Osteoblast (primary cell): Measurements from ENCODE around the gene SLC39A5. TPM values are rescaled to one million over a fixed set of nuclear protein-coding genes. Genes with fewer than 3 reads are reported as not detected.
A peak's percentile ranks its signal among the peaks of the same experiment; 100 is the strongest.

Experiments
- DNase-seq: peaks from one replicate; pipeline ENCODE4 v3.0.0; 2011; ENCODE audit warnings: low spot score, mixed read lengths; ENCODE audit not compliant: insufficient read length; ENCODE audit errors: missing footprints
- H2AFZ ChIP-seq: 2 replicates; pipeline ENCODE4 v1.6.0; 2011; ENCODE audit warnings: mild to moderate bottlenecking, low read length
- H3K27ac ChIP-seq: 2 replicates; pipeline ENCODE4 v1.5.1; 2011; ENCODE audit warnings: mild to moderate bottlenecking, low read depth, low read length, moderate library complexity
- H3K27me3 ChIP-seq: 2 replicates; pipeline ENCODE4 v1.6.0; 2012; ENCODE audit warnings: mild to moderate bottlenecking, control low read depth, inconsistent platforms, low read length, moderate library complexity; ENCODE audit not compliant: insufficient read depth
- H3K36me3 ChIP-seq: 2 replicates; pipeline ENCODE4 v1.5.1; 2011; ENCODE audit warnings: mild to moderate bottlenecking, low read length, control low read depth, moderate library complexity; ENCODE audit not compliant: insufficient read depth
- H3K4me1 ChIP-seq: 2 replicates; pipeline ENCODE4 v1.5.1; 2011; ENCODE audit warnings: mild to moderate bottlenecking, low read length, control low read depth, moderate library complexity; ENCODE audit not compliant: insufficient read depth
- H3K4me2 ChIP-seq: 2 replicates; pipeline ENCODE4 v1.6.0; 2011; ENCODE audit warnings: mild to moderate bottlenecking, low read length; ENCODE audit not compliant: insufficient read depth
- H3K4me3 ChIP-seq: fragments of 200-600 bp; sonication (generic); 3 replicates; pipeline ENCODE4 v1.5.1; 2012; ENCODE audit warnings: mild to moderate bottlenecking, low read length, inconsistent platforms; ENCODE audit not compliant: insufficient read depth
- H3K79me2 ChIP-seq: 2 replicates; pipeline ENCODE4 v1.6.0; 2012; ENCODE audit warnings: mild to moderate bottlenecking, low read length, control low read depth, inconsistent platforms; ENCODE audit not compliant: insufficient read depth
- H3K9me3 ChIP-seq: 2 replicates; pipeline ENCODE4 v1.5.1; 2011; ENCODE audit warnings: low read depth, low read length, control low read depth
- H4K20me1 ChIP-seq: 2 replicates; pipeline ENCODE4 v1.6.0; 2012; ENCODE audit warnings: mild to moderate bottlenecking, low read length, control low read depth; ENCODE audit not compliant: insufficient read depth
- total RNA-seq: library from RNA; depleted of rRNA; stranded (reverse); fragments of >200 nt; gene quantifications from 2 replicates; pipeline ENCODE4 v1.2.3, GENCODE V29; 2012
- TF ChIP-seq, protein P1 (sequence below): IDR thresholded peaks from 2 replicates; pipeline ENCODE4 v1.5.1; 2011; ENCODE audit warnings: mild to moderate bottlenecking, low read depth, low read length, moderate library complexity; ENCODE audit errors: extremely low read depth

Gene SLC39A5
- total RNA-seq, 1 donor, result not detected

DNA sequence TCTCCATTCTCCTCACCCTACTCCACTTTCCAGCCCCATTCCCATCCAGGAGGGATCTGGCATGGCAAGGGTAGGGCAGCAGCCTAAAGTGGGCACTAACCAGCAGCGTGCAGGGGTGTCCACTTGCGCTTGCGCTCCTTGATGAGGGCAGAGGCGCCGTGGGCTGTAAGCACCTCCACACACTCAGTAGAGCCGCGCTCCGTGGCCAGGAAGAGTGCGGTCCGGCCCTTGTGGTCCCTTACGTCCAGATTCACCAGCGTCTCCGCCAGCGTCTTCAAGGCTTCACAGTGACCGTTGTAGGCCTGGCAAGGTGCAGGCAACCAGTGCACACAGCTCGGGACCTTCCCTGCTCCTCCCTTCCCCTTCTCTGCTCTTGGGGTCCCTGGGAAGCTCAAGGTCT, 18.1 kb downstream of the SLC39A5 start:
- peaks cover 46% of the 10 kb centered on the region for H4K20me1 ChIP-seq
- DNase-seq, result no peak
- TF ChIP-seq, protein P1, sequence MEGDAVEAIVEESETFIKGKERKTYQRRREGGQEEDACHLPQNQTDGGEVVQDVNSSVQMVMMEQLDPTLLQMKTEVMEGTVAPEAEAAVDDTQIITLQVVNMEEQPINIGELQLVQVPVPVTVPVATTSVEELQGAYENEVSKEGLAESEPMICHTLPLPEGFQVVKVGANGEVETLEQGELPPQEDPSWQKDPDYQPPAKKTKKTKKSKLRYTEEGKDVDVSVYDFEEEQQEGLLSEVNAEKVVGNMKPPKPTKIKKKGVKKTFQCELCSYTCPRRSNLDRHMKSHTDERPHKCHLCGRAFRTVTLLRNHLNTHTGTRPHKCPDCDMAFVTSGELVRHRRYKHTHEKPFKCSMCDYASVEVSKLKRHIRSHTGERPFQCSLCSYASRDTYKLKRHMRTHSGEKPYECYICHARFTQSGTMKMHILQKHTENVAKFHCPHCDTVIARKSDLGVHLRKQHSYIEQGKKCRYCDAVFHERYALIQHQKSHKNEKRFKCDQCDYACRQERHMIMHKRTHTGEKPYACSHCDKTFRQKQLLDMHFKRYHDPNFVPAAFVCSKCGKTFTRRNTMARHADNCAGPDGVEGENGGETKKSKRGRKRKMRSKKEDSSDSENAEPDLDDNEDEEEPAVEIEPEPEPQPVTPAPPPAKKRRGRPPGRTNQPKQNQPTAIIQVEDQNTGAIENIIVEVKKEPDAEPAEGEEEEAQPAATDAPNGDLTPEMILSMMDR, result no peak
- H3K9me3 ChIP-seq, result no peaks in the 10 kb centered on the region
- H3K27ac ChIP-seq, result no peak overlapping the region
- H3K27me3 ChIP-seq, result no peaks in the 10 kb centered on the region
- H3K79me2 ChIP-seq, result peaks cover 26% of the 10 kb centered on the region
- H3K4me1 ChIP-seq, result peaks cover 7% of the 10 kb centered on the region
- H3K4me2 ChIP-seq, result no peak overlapping the region
- no peak overlapping the region for H2AFZ ChIP-seq
- H3K4me3 ChIP-seq, result no peak overlapping the region
- peaks cover 90% of the 10 kb centered on the region for H3K36me3 ChIP-seq

DNA sequence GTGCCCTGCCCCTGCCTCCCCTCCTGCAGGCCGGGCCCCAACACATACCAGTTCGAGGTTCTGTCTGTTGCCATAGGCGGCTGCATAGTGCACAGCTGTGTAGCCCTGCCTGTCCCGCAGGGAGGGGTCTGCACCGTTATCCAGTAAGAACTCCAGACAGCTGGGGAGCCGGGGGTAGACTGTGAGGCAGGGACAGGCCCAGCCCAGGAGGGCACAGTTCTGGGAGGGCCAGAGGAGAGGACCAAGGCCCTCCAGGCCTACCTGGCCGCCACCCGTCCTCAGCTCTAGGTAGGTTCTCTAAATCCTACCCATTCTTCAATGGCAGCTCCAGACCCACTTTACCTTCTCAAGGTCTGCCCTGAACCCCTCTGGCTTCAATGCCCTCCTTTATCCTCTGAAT, 18.9 kb downstream of the SLC39A5 start:
- DNase-seq, result peak; percentile 41
- Histone ChIP-seq H3K79me2 (peaks cover 34% of the 10 kb centered on the region), H3K4me2 (no peak overlapping the region), H3K4me3 (no peak overlapping the region), H3K27me3 (no peaks in the 10 kb centered on the region), H3K9me3 (no peaks in the 10 kb centered on the region), H4K20me1 (peaks cover 47% of the 10 kb centered on the region), H3K36me3 (peaks cover 90% of the 10 kb centered on the region), H3K27ac (no peak overlapping the region), H2AFZ (no peak overlapping the region), H3K4me1 (peaks cover 6% of the 10 kb centered on the region)
- TF ChIP-seq, protein P1, result no peak

DNA sequence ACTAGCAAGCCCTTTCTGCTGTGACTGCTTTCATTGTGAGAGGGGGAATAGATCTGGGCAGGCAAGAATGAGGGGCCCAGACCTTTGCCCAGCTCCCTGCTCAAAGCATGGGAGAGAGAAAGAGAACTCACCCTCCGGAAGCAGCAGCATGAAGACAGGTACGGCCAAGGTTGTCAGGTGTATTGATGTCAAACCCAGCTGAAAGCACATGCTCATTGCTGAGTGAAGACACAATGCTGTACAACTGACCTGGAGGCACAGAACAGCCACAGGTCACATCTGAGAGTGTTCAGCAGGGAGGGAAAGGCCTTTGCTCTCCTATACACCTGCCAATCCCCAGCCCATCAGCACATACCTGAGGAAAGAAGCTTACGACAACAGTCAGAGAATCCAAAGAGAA, 22.8 kb downstream of the SLC39A5 start:
- peaks cover 70% of the 10 kb centered on the region for H3K79me2 ChIP-seq
- peaks cover 85% of the 10 kb centered on the region for H3K36me3 ChIP-seq
- no peaks in the 10 kb centered on the region for H3K27me3 ChIP-seq
- peaks cover 65% of the 10 kb centered on the region for H4K20me1 ChIP-seq
- no peak overlapping the region for H3K27ac ChIP-seq
- peak; percentile 50 for DNase-seq
- H3K9me3 ChIP-seq, result no peaks in the 10 kb centered on the region
- no peak overlapping the region for H2AFZ ChIP-seq
- no peak overlapping the region for H3K4me2 ChIP-seq
- H3K4me3 ChIP-seq, result no peak overlapping the region
- peaks cover 18% of the 10 kb centered on the region for H3K4me1 ChIP-seq
- TF ChIP-seq, protein P1, result no peak

DNA sequence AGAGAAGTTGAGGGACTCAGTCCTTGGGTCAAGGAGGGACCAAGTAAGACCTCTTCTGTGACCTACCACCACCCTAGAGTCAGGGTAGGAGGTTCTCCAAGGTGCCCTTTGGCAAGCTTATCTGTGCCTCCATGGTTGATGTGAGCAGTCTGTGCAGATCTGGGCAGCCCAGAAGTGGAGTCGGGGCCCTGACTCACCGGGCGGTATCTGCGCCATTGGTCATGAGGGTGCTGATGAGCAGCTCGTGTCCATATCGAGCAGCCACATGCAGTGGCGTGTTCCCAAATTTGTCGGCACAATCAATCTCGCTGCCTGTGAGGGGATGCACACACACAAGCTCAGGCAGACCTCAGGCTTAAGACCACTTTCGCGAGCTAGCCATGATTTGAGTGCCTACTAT, 23.2 kb downstream of the SLC39A5 start:
- Histone ChIP-seq H4K20me1 (peaks cover 62% of the 10 kb centered on the region), H2AFZ (no peak overlapping the region), H3K4me3 (no peak overlapping the region), H3K4me2 (no peak overlapping the region), H3K27me3 (no peaks in the 10 kb centered on the region), H3K36me3 (peaks cover 80% of the 10 kb centered on the region), H3K4me1 (peaks cover 18% of the 10 kb centered on the region), H3K27ac (no peak overlapping the region), H3K9me3 (no peaks in the 10 kb centered on the region), H3K79me2 (peaks cover 72% of the 10 kb centered on the region)
- peak; percentile 37 for DNase-seq
- TF ChIP-seq, protein P1, result no peak
